ENCODE data around the gene PAX8.
"Not testable (repeated sequence)": the region's sequence is repeated elsewhere in the genome, so short reads cannot be mapped to it uniquely, and the experiment has no call there.

The PAX8 gene

DNA sequence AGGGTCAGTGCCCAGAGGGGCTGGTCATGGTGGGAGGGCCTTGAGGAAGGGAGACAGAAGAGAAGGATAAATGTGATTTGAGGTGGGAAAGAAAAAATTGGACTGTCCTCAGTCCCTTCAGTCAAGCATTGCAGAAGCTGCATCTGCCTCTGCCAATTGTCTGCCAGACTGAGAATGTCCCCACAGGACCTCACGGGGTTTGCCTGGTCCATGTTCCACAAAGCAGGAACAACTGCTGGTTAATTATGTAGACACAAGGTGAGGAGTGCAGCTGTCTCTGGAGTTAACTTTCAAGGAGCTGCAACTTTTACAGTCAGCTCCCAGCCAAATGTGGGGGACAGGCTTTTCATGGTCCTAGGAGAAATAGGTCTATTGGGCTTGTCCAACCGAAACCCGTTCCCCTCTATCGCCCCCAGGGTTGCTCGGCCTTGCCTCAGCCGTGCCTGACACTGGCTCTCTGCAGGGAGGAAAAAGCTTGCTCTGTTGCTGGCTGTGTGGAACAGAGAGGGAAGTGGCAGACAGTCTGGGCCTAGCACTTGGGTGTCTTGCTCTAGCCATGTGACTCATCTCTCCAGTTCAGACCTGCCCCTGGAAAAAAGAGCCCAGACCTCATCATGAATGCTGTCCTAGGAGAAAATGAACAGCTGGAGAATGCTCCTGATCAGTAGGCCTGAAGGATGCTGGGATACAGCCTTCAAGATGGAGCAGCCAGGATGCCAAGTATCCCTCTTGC, 31.1 kb upstream of the PAX8 start:
- no peak overlapping the region for H3K4me2 ChIP-seq (ENCODE audit: low read length)
- H3K36me3 ChIP-seq (ENCODE audit: insufficient read depth, low read length), result no peaks in the 10 kb centered on the region
- H3K9me3 ChIP-seq (replicated peaks; ENCODE audit: low read length), result no peaks in the 10 kb centered on the region
- peaks cover 25% of the 10 kb centered on the region for H3K4me1 ChIP-seq (ENCODE audit: control insufficient read depth, insufficient read depth, low read length)
- no peak overlapping the region for H3K4me3 ChIP-seq (ENCODE audit: low read length)
- H3K27me3 ChIP-seq (ENCODE audit: control insufficient read depth, insufficient read depth, low read length), result no peaks in the 10 kb centered on the region
- no peak overlapping the region for H3K9ac ChIP-seq (ENCODE audit: low read depth, low read length)

DNA sequence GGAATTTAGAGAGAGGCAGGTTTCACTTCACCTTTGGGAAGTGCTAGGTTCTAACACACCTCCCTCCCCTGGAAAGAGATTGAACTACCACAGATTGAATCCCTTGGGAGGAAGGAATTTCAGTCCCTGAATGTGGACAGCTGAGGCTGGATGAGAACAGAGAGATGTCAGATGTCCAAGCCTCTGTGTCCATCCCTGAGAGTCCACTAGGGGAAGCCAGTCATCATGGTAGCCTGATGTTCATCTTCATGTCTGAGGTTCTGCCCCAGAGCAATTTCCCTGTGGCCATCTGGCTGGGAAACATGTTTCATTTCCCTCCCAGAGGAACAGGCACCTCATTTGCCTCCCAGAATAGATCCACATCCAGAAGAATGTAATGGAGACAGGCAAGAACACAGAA, 30.1 kb upstream of the PAX8 start:
- not testable (repeated sequence) for H3K36me3 ChIP-seq (ENCODE audit: insufficient read depth, low read length); H3K9me3 ChIP-seq (replicated peaks; ENCODE audit: low read length); H3K4me3 ChIP-seq (ENCODE audit: low read length); H3K4me2 ChIP-seq (ENCODE audit: low read length); H3K9ac ChIP-seq (ENCODE audit: low read depth, low read length); H3K27me3 ChIP-seq (ENCODE audit: control insufficient read depth, insufficient read depth, low read length)
- peaks cover 22% of the 10 kb centered on the region for H3K4me1 ChIP-seq (ENCODE audit: control insufficient read depth, insufficient read depth, low read length)

DNA sequence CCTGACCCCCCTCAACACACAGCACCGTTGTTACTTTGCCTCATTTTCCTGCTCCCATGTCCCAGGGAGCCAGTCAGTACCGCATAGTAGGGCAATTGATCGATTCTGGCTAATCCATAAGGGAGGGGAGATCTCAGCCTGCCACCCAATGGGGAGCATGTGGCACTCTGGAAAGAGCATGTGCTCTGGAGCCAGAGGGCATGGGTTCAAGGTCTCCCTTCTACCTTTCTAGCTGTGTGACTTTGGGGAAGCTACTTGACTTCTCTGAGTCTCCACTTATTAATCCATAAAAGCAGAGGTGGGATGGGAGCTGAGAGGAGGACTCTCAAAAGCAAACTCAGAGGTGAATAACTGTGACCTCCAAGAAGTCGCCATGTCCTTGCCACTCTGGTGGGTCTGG, 27.5 kb upstream of the PAX8 start:
- H3K4me1 ChIP-seq (ENCODE audit: control insufficient read depth, insufficient read depth, low read length), result peaks cover 14% of the 10 kb centered on the region
- not testable (repeated sequence) for H3K4me3 ChIP-seq (ENCODE audit: low read length); H3K9me3 ChIP-seq (replicated peaks; ENCODE audit: low read length); H3K27me3 ChIP-seq (ENCODE audit: control insufficient read depth, insufficient read depth, low read length); H3K9ac ChIP-seq (ENCODE audit: low read depth, low read length); H3K4me2 ChIP-seq (ENCODE audit: low read length); H3K36me3 ChIP-seq (ENCODE audit: insufficient read depth, low read length)

DNA sequence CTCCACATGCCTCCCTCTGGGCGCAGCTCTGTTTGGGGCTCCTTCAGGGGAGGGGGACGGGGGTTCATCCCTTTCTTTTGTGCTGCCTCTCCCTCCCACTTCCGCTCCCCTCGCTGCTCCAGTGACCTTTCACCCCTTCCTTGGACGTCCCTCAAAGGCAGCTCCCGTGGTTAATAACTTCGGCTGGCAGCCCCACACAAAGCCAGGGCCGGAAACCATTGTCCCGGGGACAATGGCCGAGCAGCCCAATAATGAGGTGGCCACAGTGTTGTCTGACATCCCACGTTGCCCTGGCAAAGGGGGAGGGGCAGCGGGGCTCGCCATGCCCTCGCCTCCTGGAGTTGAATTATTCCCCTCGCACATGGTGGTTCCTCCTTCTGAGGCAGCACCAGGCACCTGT, 27.0 kb upstream of the PAX8 start:
- H3K9ac ChIP-seq (ENCODE audit: low read depth, low read length); H3K36me3 ChIP-seq (ENCODE audit: insufficient read depth, low read length); H3K4me3 ChIP-seq (ENCODE audit: low read length); H3K9me3 ChIP-seq (replicated peaks; ENCODE audit: low read length); H3K4me2 ChIP-seq (ENCODE audit: low read length); H3K27me3 ChIP-seq (ENCODE audit: control insufficient read depth, insufficient read depth, low read length): not testable (repeated sequence)
- peaks cover 14% of the 10 kb centered on the region for H3K4me1 ChIP-seq (ENCODE audit: control insufficient read depth, insufficient read depth, low read length)

DNA sequence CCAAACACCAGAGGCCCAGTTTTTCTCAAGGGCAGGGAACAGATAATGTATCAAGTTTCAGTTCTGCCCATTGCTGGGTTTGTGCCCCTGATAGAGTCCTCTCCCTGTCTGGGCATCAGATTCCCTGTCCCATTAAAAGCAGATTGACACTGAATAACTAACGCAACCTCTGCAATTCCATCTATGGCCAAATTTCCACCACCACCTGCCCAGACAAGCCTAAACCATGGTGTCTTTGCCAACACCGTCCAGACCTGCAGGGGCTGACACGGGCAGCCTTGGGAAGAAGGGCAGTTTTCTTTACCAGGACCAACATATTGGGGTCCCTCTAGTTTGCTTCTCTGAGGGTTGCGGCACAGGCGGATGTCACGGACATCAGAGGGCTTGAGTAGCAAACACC, 26.4 kb upstream of the PAX8 start:
- Histone ChIP-seq H3K4me2 (ENCODE audit: low read length) (no peak overlapping the region), H3K4me3 (ENCODE audit: low read length) (no peak overlapping the region), H3K4me1 (ENCODE audit: control insufficient read depth, insufficient read depth, low read length) (peaks cover 8% of the 10 kb centered on the region), H3K36me3 (ENCODE audit: insufficient read depth, low read length) (no peaks in the 10 kb centered on the region), H3K9ac (ENCODE audit: low read depth, low read length) (no peak overlapping the region), H3K27me3 (ENCODE audit: control insufficient read depth, insufficient read depth, low read length) (no peaks in the 10 kb centered on the region), H3K9me3 (replicated peaks; ENCODE audit: low read length) (no peaks in the 10 kb centered on the region)

DNA sequence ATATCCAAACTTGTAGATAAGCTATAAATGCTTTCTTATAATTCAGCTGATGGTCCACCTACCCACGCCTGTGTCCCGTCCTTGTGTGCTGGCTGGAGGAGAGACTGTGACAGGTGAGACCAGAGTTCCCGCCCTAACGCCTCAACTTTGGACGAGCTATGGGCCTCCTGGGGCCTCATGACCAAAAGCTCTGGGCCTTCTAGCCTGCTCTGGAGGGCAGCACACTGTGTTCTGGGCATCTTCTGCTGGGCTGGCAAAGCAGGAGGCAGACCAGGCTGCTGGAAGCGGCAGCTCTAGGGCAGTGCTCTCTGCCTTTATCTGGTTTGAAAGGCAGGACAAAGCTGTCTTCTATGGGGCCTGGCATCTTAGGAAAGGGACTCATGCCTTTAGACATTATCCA, 26.0 kb upstream of the PAX8 start:
- Histone ChIP-seq H3K9ac (ENCODE audit: low read depth, low read length) (no peak overlapping the region), H3K27me3 (ENCODE audit: control insufficient read depth, insufficient read depth, low read length) (no peaks in the 10 kb centered on the region), H3K36me3 (ENCODE audit: insufficient read depth, low read length) (no peaks in the 10 kb centered on the region)

DNA sequence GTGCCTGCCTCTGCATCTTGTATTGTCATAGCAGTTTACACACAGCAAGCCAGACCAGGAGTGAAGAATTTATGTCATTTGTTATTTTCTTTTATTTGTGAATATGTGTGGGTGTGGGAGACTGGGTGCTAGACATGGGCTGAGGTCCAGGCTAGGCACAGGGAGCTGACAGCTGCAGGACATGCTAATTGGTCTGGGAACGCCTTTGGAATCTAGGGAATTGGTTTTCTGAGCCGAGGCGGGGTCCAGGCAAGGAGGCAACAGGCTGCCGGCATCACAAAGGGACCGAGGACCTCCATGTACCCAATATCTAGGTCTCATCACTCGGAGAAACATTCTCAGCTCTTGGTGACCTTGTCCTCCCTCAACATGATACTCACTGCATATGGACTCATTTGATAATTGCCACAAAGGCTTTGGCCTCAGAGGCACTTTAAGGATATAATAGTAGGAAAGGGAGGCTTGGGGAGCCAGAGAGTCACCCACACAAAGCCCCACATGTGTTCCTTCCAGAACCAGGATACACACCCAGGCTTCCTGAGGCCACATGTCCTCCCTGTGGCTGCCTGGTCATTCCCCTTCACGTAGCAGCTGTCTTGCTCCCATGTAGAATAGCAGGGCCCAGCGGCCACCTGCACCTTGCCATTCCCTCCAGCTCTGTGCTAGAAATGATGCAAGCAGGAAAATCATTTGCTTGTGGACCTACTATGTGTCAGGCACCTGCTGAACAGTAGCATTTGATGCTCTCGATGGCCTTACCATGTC, 23.7 kb upstream of the PAX8 start:
- H3K4me3 ChIP-seq (ENCODE audit: low read length); H3K36me3 ChIP-seq (ENCODE audit: insufficient read depth, low read length); H3K4me2 ChIP-seq (ENCODE audit: low read length); H3K27me3 ChIP-seq (ENCODE audit: control insufficient read depth, insufficient read depth, low read length); H3K9ac ChIP-seq (ENCODE audit: low read depth, low read length); H3K4me1 ChIP-seq (ENCODE audit: control insufficient read depth, insufficient read depth, low read length); H3K9me3 ChIP-seq (replicated peaks; ENCODE audit: low read length): not testable (repeated sequence)

More for the DNA sequence above, 26.0 kb upstream of the PAX8 start:
- Histone ChIP-seq H3K9me3 (replicated peaks; ENCODE audit: low read length) (no peaks in the 10 kb centered on the region), H3K4me1 (ENCODE audit: control insufficient read depth, insufficient read depth, low read length) (peaks cover 4% of the 10 kb centered on the region), H3K4me2 (ENCODE audit: low read length) (no peak overlapping the region), H3K4me3 (ENCODE audit: low read length) (no peak overlapping the region)

DNA sequence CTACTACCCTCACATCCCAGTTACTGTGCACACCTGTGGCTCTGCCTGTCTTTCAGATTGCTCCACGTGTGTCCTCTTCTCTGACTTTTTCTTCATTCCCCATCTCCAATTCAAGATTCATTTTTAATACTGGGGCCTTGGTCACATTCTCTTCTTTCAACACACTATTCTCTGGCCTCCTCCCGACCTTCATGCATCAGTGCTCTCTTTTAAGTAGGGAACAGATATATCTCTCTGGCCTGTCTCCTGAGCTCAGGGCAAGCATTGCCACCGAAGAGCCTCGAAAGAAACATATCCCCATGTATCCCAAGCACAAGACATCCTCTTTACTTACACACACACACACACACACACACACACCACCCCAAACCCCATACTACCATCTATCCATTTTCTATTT, 21.6 kb upstream of the PAX8 start:
- Histone ChIP-seq H3K4me2 (ENCODE audit: low read length) (no peak overlapping the region), H3K4me3 (ENCODE audit: low read length) (no peak overlapping the region)

DNA sequence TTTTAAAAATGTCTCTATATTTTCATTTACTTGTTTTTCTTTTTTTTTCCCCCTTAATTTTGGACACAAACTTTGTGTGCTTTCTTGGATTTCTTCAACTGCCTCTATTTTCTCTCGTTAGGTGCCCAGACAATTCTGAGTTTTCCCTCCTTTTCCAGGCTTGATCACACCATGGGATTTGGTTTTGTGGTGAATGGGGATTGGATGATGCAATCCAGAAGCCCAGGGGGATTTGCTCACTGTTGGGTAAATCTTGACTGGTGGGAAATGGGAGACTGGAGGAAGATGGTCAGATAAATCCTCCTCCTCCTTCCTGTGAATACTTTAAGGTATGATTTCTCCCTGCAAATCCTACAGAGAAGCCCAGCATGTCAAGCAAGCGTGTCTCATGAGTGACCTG, 19.5 kb upstream of the PAX8 start:
- Histone ChIP-seq H3K4me1 (ENCODE audit: control insufficient read depth, insufficient read depth, low read length) (no peaks in the 10 kb centered on the region), H3K9me3 (replicated peaks; ENCODE audit: low read length) (no peaks in the 10 kb centered on the region), H3K9ac (ENCODE audit: low read depth, low read length) (no peak overlapping the region), H3K36me3 (ENCODE audit: insufficient read depth, low read length) (no peaks in the 10 kb centered on the region), H3K4me3 (ENCODE audit: low read length) (no peak overlapping the region), H3K4me2 (ENCODE audit: low read length) (no peak overlapping the region), H3K27me3 (ENCODE audit: control insufficient read depth, insufficient read depth, low read length) (no peaks in the 10 kb centered on the region)

More for the DNA sequence above, 21.6 kb upstream of the PAX8 start:
- no peak overlapping the region for H3K9ac ChIP-seq (ENCODE audit: low read depth, low read length)
- no peaks in the 10 kb centered on the region for H3K4me1 ChIP-seq (ENCODE audit: control insufficient read depth, insufficient read depth, low read length)
- H3K27me3 ChIP-seq (ENCODE audit: control insufficient read depth, insufficient read depth, low read length), result no peaks in the 10 kb centered on the region
- H3K9me3 ChIP-seq (replicated peaks; ENCODE audit: low read length), result no peaks in the 10 kb centered on the region
- no peaks in the 10 kb centered on the region for H3K36me3 ChIP-seq (ENCODE audit: insufficient read depth, low read length)

DNA sequence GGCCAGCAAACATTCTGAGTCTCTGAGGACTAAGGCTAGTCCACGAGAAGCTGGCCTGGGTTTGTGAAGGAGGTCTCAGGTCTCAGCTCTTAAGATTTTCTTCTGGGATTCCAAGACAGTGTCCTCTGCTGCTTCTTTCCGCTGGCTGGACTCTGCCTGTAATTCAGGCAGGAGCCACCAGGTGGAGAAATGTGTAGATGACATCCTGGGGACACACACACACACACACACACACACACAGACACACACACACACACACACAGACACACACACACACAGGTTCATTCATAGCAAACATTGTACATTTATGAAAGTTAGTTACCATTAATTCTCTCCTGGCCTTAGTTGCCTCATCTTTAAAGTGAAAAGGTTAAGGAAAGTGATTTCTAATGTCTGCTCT, 18.9 kb upstream of the PAX8 start:
- H3K27me3 ChIP-seq (ENCODE audit: control insufficient read depth, insufficient read depth, low read length); H3K4me2 ChIP-seq (ENCODE audit: low read length); H3K36me3 ChIP-seq (ENCODE audit: insufficient read depth, low read length); H3K4me1 ChIP-seq (ENCODE audit: control insufficient read depth, insufficient read depth, low read length); H3K9me3 ChIP-seq (replicated peaks; ENCODE audit: low read length); H3K9ac ChIP-seq (ENCODE audit: low read depth, low read length); H3K4me3 ChIP-seq (ENCODE audit: low read length): not testable (repeated sequence)

DNA sequence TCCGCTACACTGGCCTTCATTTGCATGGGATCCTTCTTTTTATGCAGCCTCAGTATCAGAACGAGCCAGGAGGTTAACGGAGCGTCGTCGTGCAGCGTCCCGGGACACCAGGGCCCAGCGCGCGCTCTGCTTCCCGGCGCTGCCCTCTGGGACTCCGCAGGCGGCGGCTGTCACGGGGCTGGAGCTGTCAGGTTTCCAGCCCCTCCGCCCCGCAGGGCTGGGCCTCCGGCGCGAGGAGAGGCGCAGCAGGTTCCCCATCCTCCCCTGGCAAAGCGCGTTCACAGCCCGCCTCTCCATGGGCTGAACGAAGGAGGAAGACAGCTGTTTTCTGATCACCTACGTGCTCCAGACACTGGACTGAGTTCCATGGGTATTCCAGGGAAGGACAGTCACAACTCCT, 12.5 kb upstream of the PAX8 start:
- no peaks in the 10 kb centered on the region for H3K9me3 ChIP-seq (replicated peaks; ENCODE audit: low read length)

DNA sequence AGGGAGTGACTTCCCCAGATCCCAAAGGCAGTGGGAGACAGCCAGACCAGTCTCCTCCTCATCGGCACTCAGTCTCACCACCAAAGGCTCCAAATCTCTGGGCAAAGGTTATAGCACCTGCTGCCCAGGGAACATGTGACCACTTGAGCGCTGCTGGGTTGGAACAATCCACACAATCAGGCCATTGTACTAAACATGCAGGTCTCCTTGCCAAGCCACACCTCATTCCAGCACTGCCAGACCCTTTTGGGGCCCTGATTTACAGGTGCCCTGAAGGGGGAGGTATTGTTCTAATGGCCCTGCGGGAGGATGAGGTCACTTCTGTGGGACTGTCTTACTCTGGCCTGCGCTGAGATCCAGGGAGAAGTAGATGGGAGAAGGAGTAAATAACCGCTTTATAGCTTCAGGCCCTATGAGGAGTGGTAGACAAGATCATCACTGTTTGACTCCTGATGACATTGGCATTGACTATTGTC, 10.0 kb upstream of the PAX8 start:
- not testable (repeated sequence) for H3K36me3 ChIP-seq (ENCODE audit: insufficient read depth, low read length); H3K27me3 ChIP-seq (ENCODE audit: control insufficient read depth, insufficient read depth, low read length); H3K9me3 ChIP-seq (replicated peaks; ENCODE audit: low read length); H3K9ac ChIP-seq (ENCODE audit: low read depth, low read length); H3K4me3 ChIP-seq (ENCODE audit: low read length); H3K4me2 ChIP-seq (ENCODE audit: low read length)
- peaks cover 22% of the 10 kb centered on the region for H3K4me1 ChIP-seq (ENCODE audit: control insufficient read depth, insufficient read depth, low read length)

More for the DNA sequence above, 12.5 kb upstream of the PAX8 start:
- no peaks in the 10 kb centered on the region for H3K36me3 ChIP-seq (ENCODE audit: insufficient read depth, low read length)
- no peak overlapping the region for H3K4me2 ChIP-seq (ENCODE audit: low read length)
- H3K9ac ChIP-seq (ENCODE audit: low read depth, low read length), result no peak overlapping the region
- H3K4me3 ChIP-seq (ENCODE audit: low read length), result no peak overlapping the region
- H3K4me1 ChIP-seq (ENCODE audit: control insufficient read depth, insufficient read depth, low read length), result no peaks in the 10 kb centered on the region
- peaks cover 6% of the 10 kb centered on the region for H3K27me3 ChIP-seq (ENCODE audit: control insufficient read depth, insufficient read depth, low read length)
